Glomerular visceral epithelial cell (primary cell): ENCODE data around the gene FGD4.

Experiments
- DNase-seq: peaks from one replicate; pipeline ENCODE4 v3.0.0-alpha.2; 2016; ENCODE audit errors: extremely low spot score

Gene FGD4

DNA sequence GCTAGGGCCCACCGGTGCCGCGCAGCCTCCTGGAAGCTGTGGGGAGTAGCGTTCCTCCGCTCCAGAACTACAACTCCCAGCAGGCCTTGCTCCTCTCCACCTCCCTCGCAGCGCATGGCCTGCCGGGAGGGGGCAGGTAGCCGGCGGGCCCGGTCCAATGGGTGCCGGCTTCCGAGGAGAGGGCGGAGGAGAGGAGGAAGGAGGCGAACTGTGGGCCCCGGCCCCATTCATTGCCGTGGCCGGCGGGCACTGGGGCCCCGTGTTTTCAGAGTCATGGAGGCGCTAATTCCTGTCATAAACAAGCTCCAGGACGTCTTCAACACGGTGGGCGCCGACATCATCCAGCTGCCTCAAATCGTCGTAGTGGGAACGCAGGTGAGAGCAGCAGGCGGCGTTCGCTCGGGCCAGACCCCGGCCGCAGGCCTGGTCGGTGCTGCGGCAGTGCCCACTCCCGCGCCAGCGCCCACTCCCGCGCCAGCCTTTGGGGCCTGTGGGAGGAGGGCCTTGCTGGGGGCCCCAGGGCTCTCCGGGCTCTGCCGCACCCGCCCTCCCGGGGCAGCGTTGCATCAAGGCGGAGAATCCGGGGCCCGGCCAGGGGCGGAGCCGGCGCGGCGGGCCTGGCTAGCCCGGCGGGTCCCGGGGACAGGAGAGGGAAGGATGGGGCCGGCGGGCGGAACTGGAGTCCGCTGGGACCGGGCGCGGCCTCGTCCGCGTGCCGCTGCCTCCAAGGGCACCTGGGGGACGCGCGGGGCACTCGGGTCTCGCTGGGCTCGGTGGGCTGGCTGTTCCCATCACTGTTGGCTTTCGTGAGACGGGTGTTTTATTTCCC, 279.9 kb downstream of the FGD4 start, which contains the start of gene DNM1L:
Gene DNM1L (plus strand): TSS at position 211 of the 829 bp plus-strand sequence. CDS start 63 bp downstream, at position 274.
- peak; percentile 95 for DNase-seq

DNA sequence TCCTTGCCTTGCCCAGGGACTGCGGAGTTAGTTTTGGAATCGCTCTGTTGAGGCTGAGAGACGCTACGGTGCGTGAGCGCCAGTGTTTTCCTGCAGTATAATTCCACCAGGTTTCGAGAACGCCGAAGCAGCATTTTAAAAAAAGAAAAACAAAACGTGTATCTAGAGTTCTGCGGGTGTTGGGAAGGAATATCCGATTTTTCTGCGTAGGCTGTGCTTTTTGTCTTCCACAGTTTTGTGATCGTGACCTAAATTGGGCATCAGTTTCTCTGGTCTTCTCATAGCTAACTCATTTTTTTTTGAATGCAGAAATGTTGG, 280.5 kb downstream of the FGD4 start:
- DNase-seq: no peak

- DNase-seq: no peak
Observed at GRCh38 chr12:32680787-32681186, 281.4 kb downstream of the FGD4 start.

DNA sequence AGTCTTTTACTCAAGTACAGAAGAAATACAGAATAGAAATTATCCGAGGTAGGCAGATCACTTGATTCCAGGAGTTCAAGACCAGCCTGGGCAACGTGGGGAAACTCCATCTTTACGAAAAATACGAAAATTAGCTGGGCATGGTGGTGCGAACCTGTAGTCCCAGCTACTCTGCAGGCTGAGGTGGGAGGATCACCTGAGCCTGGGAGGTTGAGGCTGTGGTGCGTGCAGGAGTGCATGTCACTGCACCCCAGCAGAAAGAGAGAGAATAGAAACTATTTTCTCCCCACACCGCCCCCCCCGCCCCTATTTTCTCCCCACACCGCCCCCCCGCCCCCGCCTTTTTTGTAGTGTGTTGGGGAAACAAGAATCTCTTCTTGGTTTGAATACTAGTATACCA, 281.9 kb downstream of the FGD4 start:
- DNase-seq: no peak

GRCh38 chr12:32686340-32686739, 287.0 kb downstream of the FGD4 start:
- no peak for DNase-seq

DNA sequence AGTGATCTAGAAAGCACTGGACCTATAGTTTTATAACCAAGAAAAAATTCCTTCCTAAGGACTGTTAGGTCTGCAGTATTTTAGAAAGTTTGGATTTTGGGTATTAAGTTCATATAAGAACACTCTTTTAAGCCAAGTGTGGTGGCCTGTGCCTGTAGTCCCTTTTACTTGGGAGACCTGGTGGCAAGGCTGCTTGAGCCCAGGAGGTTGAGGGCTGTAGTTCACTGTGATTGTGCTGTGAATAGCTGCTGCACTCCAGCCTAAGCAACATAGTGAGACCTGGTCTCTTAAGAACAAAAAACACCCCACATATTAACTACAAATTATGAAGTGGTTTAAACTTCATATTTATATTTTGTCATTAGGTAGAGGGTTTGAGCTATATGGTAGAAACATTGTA, 289.4 kb downstream of the FGD4 start:
- DNase-seq: no peak

GRCh38 chr12:32690927-32691326, 291.6 kb downstream of the FGD4 start:
- DNase-seq: no peak

DNA sequence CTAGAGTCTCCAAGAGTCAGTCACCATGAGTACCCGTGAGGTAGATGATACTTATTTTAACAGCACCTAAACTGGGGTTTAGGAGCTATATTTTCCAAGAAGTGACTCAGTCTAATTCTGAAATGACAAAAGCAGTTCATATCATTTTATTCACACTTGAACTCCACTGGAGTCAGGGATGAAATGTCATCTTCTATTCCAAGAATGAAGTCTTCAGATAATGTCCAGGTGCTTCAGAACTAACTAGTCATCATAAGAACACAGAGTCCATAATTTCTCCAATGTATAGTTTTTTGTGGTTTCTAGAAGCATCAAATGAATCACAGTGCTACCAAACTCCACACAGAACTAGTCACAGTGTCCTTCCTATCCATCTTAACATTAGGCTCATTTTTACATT, 293.0 kb downstream of the FGD4 start:
- no peak for DNase-seq

- no peak for DNase-seq
Observed at GRCh38 chr12:32693036-32693435, 293.7 kb downstream of the FGD4 start.
